ENCODE results near the gene CPD. TPM values are rescaled to one million over a fixed set of nuclear protein-coding genes. Genes with fewer than 3 reads are reported as not detected.
"Not testable (repeated sequence)": the region's sequence is repeated elsewhere in the genome, so short reads cannot be mapped to it uniquely, and the experiment has no call there.

The CPD gene
- total and polyA plus RNA-seq, 4 donors = 30.4 to 182 (median 70.9) TPM

DNA sequence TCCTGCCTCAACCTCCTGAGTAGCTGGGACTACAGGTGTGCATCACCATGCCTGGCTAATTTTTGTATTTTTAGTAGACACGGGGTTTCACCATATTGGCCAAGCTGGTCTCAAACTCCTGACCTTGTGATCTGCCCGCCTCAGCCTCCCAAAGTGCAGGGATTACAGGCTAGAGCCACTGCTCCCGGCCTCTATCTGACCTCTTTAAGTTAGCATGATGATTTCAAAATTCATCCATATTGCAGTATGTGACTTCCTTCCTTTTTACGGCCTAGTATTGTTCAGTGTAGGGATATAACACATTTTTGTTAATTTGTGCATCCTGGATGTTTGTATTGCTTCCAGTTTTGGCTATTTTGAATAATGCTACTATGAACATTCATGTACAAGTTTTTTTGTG is 27.5 kb upstream of the CPD start:
- not testable (repeated sequence) for H3K27me3 ChIP-seq (ENCODE audit: control insufficient read depth, insufficient read depth, low read length); H3K27ac ChIP-seq (ENCODE audit: low read depth, low read length); H3K4me1 ChIP-seq (ENCODE audit: control insufficient read depth, insufficient read depth, low read length); H3K36me3 ChIP-seq (ENCODE audit: control insufficient read depth, insufficient read depth, low read length); H3K4me3 ChIP-seq (ENCODE audit: low read depth, low read length); H3K9me3 ChIP-seq (ENCODE audit: control insufficient read depth, insufficient read depth, low read length); DNase-seq (ENCODE audit: low read depth in 4 of 6, low spot score in 6 of 6)
- WGBS (ENCODE audit: insufficient coverage) = 100% methylated on average over 2 of the region's 4 CpGs

DNA sequence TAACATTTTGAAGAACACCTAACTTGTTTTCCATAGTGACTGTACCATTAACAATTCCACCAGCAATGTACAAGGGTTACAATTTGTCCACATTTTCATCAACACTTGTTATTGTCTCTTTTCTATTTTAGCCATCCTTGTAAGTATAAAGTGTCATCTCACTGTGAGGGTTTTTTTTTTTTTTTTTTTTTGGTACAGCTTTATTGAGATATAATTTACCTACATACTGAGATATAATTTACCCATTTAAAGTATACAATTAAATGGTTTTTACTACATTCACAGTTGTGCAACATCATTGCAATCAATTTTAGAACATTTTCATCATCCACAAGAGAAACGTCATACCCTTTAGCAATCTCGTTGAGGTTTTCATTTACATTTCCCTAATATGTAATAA is 27.0 kb upstream of the CPD start:
- no peak overlapping the region for H3K4me3 ChIP-seq (ENCODE audit: low read depth, low read length)
- no peaks in the 10 kb centered on the region for H3K4me1 ChIP-seq (ENCODE audit: control insufficient read depth, insufficient read depth, low read length)
- H3K27me3 ChIP-seq (ENCODE audit: control insufficient read depth, insufficient read depth, low read length) = no peaks in the 10 kb centered on the region
- no peak for DNase-seq (ENCODE audit: low read depth in 4 of 6, low spot score in 6 of 6)
- WGBS (ENCODE audit: insufficient coverage) = no CpG with 5 or more reads among the region's 2 CpGs
- H3K36me3 ChIP-seq (ENCODE audit: control insufficient read depth, insufficient read depth, low read length) = no peaks in the 10 kb centered on the region
- no peak overlapping the region for H3K27ac ChIP-seq (ENCODE audit: low read depth, low read length)
- H3K9me3 ChIP-seq (ENCODE audit: control insufficient read depth, insufficient read depth, low read length) = no peaks in the 10 kb centered on the region

DNA sequence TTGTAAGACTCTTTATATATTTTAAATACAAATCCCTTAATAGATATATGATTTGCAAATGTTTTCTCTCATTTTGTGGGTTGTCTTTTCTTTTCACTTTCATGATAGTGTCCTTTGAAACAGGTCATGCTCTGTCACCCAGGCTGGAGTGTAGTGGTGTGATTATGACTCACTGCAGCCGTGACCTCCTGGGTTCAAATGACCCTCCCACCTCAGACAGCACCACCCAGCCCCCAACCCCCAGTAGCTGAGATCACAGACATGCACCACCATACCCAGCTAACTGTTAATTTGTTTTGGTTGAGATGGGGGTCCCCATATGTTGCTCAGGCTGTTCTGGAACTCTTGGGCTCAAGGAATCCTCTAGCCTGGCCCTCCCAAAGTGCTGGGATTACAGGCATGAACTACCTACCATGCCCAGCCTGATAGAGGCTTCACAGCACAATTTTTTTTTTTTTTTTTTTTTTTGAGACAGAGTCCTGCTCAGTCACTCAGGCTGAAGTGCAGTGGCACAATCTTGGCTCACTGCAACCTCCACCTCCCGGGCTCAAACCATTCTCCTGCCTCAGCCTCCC is 26.4 kb upstream of the CPD start:
- no peak for DNase-seq (ENCODE audit: low read depth in 4 of 6, low spot score in 6 of 6)
- H3K27ac ChIP-seq (ENCODE audit: low read depth, low read length) = no peak overlapping the region
- no peaks in the 10 kb centered on the region for H3K27me3 ChIP-seq (ENCODE audit: control insufficient read depth, insufficient read depth, low read length)
- no CpG with 5 or more reads among the region's 2 CpGs for WGBS (ENCODE audit: insufficient coverage)
- no peaks in the 10 kb centered on the region for H3K36me3 ChIP-seq (ENCODE audit: control insufficient read depth, insufficient read depth, low read length)
- H3K4me1 ChIP-seq (ENCODE audit: control insufficient read depth, insufficient read depth, low read length) = no peaks in the 10 kb centered on the region
- no peak overlapping the region for H3K4me3 ChIP-seq (ENCODE audit: low read depth, low read length)
- H3K9me3 ChIP-seq (ENCODE audit: control insufficient read depth, insufficient read depth, low read length) = no peaks in the 10 kb centered on the region

DNA sequence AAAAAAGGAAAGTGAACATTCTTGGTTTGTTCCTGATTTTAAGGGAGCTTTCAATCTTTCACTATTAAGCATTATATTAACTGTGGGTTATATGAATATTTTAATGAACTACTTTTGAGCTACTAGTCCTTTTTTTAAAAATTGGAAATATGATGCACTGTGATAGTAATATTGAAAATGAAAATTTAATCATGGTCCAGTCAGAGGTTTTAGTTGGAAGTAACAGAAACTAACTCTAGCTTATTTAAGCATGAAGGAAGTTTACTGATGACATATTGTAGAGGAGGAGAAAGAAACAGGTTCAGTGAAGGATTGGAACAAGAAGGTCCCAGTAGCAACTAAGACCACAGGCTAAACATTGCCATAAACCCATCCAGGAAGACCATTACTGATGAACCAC is 24.0 kb upstream of the CPD start:
- H3K4me1 ChIP-seq (ENCODE audit: control insufficient read depth, insufficient read depth, low read length) = no peaks in the 10 kb centered on the region
- no peaks in the 10 kb centered on the region for H3K9me3 ChIP-seq (ENCODE audit: control insufficient read depth, insufficient read depth, low read length)
- no peak for DNase-seq (ENCODE audit: low read depth in 4 of 6, low spot score in 6 of 6)
- H3K27me3 ChIP-seq (ENCODE audit: control insufficient read depth, insufficient read depth, low read length) = no peaks in the 10 kb centered on the region
- no peaks in the 10 kb centered on the region for H3K36me3 ChIP-seq (ENCODE audit: control insufficient read depth, insufficient read depth, low read length)
- H3K4me3 ChIP-seq (ENCODE audit: low read depth, low read length) = no peak overlapping the region
- H3K27ac ChIP-seq (ENCODE audit: low read depth, low read length) = no peak overlapping the region

DNA sequence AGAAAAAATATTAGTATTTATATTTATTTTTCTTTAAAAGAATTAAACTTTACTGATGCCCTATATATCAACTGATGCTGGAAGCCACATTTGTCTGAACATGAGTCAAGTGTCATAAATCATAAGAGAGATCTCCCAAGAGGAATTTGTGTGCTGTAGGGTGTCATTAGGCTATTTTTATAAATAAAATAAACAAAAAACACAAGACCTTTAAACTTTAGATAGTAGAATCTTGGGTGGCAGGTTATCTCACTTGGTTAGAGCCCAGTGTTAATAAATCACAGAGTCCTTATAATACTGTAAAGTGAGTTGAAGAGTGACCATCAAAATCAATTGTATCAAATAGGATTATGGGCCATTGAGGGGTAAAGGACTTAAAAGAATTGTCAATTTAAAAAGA is 21.3 kb upstream of the CPD start:
- H3K36me3 ChIP-seq (ENCODE audit: control insufficient read depth, insufficient read depth, low read length) = no peaks in the 10 kb centered on the region
- H3K27me3 ChIP-seq (ENCODE audit: control insufficient read depth, insufficient read depth, low read length) = no peaks in the 10 kb centered on the region
- H3K4me1 ChIP-seq (ENCODE audit: control insufficient read depth, insufficient read depth, low read length) = no peaks in the 10 kb centered on the region
- H3K27ac ChIP-seq (ENCODE audit: low read depth, low read length) = no peak overlapping the region
- no peak overlapping the region for H3K4me3 ChIP-seq (ENCODE audit: low read depth, low read length)
- no peaks in the 10 kb centered on the region for H3K9me3 ChIP-seq (ENCODE audit: control insufficient read depth, insufficient read depth, low read length)
- DNase-seq (ENCODE audit: low read depth in 4 of 6, low spot score in 6 of 6) = no peak

DNA sequence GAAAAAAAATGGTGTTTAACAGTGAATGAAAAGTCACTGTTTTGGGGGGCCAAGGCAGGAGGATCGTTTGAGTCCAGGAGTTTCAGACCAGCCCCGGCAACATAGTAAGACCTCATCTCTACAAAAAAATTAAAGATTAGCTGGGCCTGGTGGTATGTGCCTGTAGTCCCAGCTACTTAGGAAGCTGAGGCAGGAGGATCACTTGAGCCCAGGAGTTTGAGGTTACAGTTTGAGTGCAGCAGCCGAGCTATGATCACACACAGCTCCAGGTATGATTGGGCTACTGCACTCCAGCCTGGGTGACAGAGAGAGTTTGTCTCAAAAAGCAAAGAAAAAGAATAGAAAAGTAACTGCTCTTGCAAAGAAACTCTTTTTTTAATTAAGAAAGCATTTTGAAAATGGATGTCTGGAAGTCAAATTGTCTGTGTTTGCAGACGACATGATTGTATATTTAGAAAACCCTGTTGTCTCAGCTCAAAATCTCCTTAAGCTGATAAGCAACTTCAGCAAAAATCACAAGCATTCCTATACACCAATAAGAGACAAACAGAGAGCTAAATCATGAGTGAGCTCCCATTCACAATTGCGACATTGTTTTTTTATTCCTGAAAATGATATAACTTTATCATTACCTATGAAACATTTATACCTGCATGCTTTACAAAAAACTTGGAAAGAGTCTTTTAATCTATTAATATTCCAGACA is 20.5 kb upstream of the CPD start:
- Histone ChIP-seq H3K27me3 (ENCODE audit: control insufficient read depth, insufficient read depth, low read length) (no peaks in the 10 kb centered on the region), H3K36me3 (ENCODE audit: control insufficient read depth, insufficient read depth, low read length) (no peaks in the 10 kb centered on the region), H3K27ac (ENCODE audit: low read depth, low read length) (no peak overlapping the region), H3K9me3 (ENCODE audit: control insufficient read depth, insufficient read depth, low read length) (no peaks in the 10 kb centered on the region), H3K4me1 (ENCODE audit: control insufficient read depth, insufficient read depth, low read length) (no peaks in the 10 kb centered on the region), H3K4me3 (ENCODE audit: low read depth, low read length) (no peak overlapping the region)
- WGBS (ENCODE audit: insufficient coverage) = no CpG with 5 or more reads among the region's 5 CpGs
- no peak for DNase-seq (ENCODE audit: low read depth in 4 of 6, low spot score in 6 of 6)

DNA sequence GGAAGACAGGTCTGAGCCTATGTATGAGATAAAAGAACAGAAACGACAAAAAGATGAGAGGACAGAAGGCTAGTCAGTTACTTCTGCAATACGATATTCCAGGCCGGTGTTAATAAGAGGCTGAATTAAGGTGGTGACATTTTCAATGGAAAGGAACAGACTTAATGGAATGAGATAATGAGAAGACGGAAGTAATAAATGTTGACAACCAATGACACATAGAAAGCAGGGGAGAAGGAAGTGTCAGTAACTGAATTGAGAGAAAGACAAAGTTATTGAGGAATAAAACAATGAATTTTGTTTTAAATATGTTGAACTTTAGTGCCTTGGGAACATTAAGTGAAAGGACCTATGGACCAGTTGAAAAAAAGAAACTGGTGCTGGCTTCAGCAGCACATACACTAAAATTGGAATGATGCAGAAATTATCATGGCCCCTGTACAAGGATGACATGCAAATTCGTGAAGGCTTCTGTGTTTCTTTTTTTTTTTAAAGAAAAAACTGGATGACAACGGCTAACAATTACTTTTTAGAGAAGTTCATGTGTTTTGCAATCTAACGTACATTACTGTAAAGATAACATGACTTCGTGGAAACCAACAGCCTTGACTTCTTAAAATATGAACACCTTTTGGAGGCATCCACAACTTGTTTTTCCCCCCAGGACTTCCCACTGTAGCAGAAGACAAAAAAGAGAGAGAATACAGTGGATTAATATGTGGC is 18.5 kb upstream of the CPD start:
- H3K4me3 ChIP-seq (ENCODE audit: low read depth, low read length) = no peak overlapping the region
- no peak overlapping the region for H3K27ac ChIP-seq (ENCODE audit: low read depth, low read length)
- H3K36me3 ChIP-seq (ENCODE audit: control insufficient read depth, insufficient read depth, low read length) = no peaks in the 10 kb centered on the region
- WGBS (ENCODE audit: insufficient coverage) = 82% methylated on average over 5 of the region's 8 CpGs
- DNase-seq (ENCODE audit: low read depth in 4 of 6, low spot score in 6 of 6) = no peak
- H3K27me3 ChIP-seq (ENCODE audit: control insufficient read depth, insufficient read depth, low read length) = no peaks in the 10 kb centered on the region
- no peaks in the 10 kb centered on the region for H3K4me1 ChIP-seq (ENCODE audit: control insufficient read depth, insufficient read depth, low read length)
- H3K9me3 ChIP-seq (ENCODE audit: control insufficient read depth, insufficient read depth, low read length) = no peaks in the 10 kb centered on the region

DNA sequence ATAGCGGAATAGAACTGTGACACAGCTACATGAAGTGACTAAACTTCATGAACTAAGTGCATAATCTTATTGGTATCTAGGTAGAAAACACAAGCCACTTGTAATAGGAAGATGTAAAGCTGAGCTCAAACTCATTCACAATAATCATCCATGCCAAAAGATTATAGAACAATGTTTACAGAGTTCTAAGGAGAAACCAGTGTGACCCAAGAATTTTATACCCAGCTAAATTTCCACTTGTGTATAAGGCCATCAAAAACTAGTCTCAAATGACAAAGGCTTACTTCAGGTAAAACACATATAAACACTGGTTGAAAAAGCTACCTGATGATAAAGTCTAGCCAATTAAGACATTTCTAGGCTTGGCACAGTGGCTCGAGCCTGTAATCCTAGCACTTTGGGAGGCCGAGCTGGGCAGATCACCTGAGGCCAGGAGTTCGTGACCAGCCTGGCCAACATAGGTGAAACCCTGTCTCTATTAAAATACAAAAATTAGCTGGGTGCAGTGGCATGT is 16.9 kb upstream of the CPD start:
- Histone ChIP-seq H3K4me3 (ENCODE audit: low read depth, low read length) (no peak overlapping the region), H3K9me3 (ENCODE audit: control insufficient read depth, insufficient read depth, low read length) (no peaks in the 10 kb centered on the region), H3K4me1 (ENCODE audit: control insufficient read depth, insufficient read depth, low read length) (no peaks in the 10 kb centered on the region), H3K36me3 (ENCODE audit: control insufficient read depth, insufficient read depth, low read length) (no peaks in the 10 kb centered on the region), H3K27ac (ENCODE audit: low read depth, low read length) (no peak overlapping the region), H3K27me3 (ENCODE audit: control insufficient read depth, insufficient read depth, low read length) (no peaks in the 10 kb centered on the region)
- DNase-seq (ENCODE audit: low read depth in 4 of 6, low spot score in 6 of 6) = no peak
- WGBS (ENCODE audit: insufficient coverage) = 97% methylated on average over 3 of the region's 4 CpGs

DNA sequence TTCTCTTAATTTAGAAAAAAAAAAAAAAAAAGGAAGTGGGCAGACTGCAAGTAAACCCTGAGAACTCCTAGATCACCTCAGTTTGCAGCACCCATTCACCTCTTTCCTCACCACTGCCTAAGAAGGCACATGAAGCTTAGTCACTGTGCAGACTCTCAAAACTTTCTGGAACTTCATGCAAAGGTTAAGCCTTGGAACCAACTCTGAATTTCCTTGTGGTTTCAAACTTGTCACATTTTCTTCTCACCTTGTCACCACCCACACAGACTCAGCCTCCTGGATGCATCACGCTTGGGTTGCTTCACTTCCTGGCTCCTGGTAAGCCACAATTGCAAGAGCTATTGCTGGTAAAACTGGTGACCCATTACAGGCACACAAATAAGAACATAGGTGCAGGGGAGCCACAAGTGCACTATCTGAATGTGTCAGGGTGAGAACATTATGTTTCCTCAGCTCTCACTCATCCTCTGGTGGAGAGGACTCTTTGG is 15.0 kb upstream of the CPD start:
- no CpG with 5 or more reads among the region's 1 CpG for WGBS (ENCODE audit: insufficient coverage)
- H3K36me3 ChIP-seq (ENCODE audit: control insufficient read depth, insufficient read depth, low read length) = no peaks in the 10 kb centered on the region
- peaks cover under 1% of the 10 kb centered on the region for H3K4me1 ChIP-seq (ENCODE audit: control insufficient read depth, insufficient read depth, low read length)
- DNase-seq (ENCODE audit: low read depth in 4 of 6, low spot score in 6 of 6) = no peak
- H3K9me3 ChIP-seq (ENCODE audit: control insufficient read depth, insufficient read depth, low read length) = no peaks in the 10 kb centered on the region
- no peak overlapping the region for H3K27ac ChIP-seq (ENCODE audit: low read depth, low read length)
- H3K4me3 ChIP-seq (ENCODE audit: low read depth, low read length) = no peak overlapping the region
- H3K27me3 ChIP-seq (ENCODE audit: control insufficient read depth, insufficient read depth, low read length) = no peaks in the 10 kb centered on the region

DNA sequence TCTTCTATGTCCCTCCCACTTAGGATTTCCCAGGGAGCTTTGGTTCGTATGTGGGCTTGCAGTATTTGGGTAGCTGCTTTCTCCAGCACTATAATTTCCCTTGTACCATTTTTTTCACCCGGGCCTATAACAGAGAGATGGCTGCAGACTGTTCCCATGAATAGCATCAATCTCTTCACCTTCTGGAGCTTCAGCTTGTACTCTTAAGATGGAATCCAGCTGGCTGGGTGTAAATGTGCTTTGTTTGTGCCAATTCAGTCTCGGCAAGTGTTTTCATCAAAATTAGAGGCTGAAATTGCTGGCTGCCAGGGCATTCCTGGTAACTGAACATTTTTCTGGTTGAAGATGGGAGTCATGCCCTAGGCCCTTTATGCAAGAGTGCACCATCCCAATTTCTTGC is 12.2 kb upstream of the CPD start:
- DNase-seq (ENCODE audit: low read depth in 4 of 6, low spot score in 6 of 6) = peak in 1 of 6 donors; percentile 82
- H3K4me1 ChIP-seq (ENCODE audit: control insufficient read depth, insufficient read depth, low read length) = peaks cover 9% of the 10 kb centered on the region
- WGBS (ENCODE audit: insufficient coverage) = no CpG with 5 or more reads among the region's 3 CpGs
- no peaks in the 10 kb centered on the region for H3K9me3 ChIP-seq (ENCODE audit: control insufficient read depth, insufficient read depth, low read length)
- no peaks in the 10 kb centered on the region for H3K27me3 ChIP-seq (ENCODE audit: control insufficient read depth, insufficient read depth, low read length)
- no peak overlapping the region for H3K27ac ChIP-seq (ENCODE audit: low read depth, low read length)
- no peaks in the 10 kb centered on the region for H3K36me3 ChIP-seq (ENCODE audit: control insufficient read depth, insufficient read depth, low read length)
- no peak overlapping the region for H3K4me3 ChIP-seq (ENCODE audit: low read depth, low read length)
